Mesendoderm (in vitro differentiated cells): ENCODE data around the gene MX2.

ENCODE experiments used
- DNase-seq: peaks from one replicate; pipeline ENCODE4 v3.0.0; 2013
- H2AK5ac ChIP-seq: 2 replicates; pipeline ENCODE4 v1.6.1; 2013; ENCODE audit warnings: low read length, inconsistent platforms
- H2BK120ac ChIP-seq: 2 replicates; pipeline ENCODE4 v1.6.1; 2013; ENCODE audit warnings: low read depth, mild to moderate bottlenecking, low read length, moderate library complexity, mixed read lengths
- H2BK15ac ChIP-seq: replicated peaks from 2 replicates; pipeline ENCODE4 v1.6.1; 2013; ENCODE audit warnings: low read depth, mild to moderate bottlenecking, moderate library complexity
- H2BK5ac ChIP-seq: 2 replicates; pipeline ENCODE4 v1.6.1; 2013; ENCODE audit warnings: low read length, inconsistent platforms
- H3K18ac ChIP-seq: 2 replicates; pipeline ENCODE4 v1.6.1; 2013; ENCODE audit warnings: mild to moderate bottlenecking, low read length, mixed read lengths
- H3K23ac ChIP-seq: one replicate; pipeline ENCODE4 v1.6.1; 2013; ENCODE audit warnings: low read length
- H3K27ac ChIP-seq: 2 replicates; pipeline ENCODE4 v1.5.1; 2013; ENCODE audit warnings: low read depth, mild to moderate bottlenecking, inconsistent platforms, low read length, moderate library complexity
- H3K27me3 ChIP-seq: 2 replicates; pipeline ENCODE4 v1.6.1; 2013; ENCODE audit warnings: low read length, control low read depth, mild to moderate bottlenecking, inconsistent platforms; ENCODE audit not compliant: insufficient read depth, poor library complexity
- H3K36me3 ChIP-seq: 2 replicates; pipeline ENCODE4 v1.6.1; 2013; ENCODE audit warnings: low read length, inconsistent platforms; ENCODE audit not compliant: control insufficient read depth, insufficient read depth
- H3K4ac ChIP-seq: one replicate; pipeline ENCODE4 v1.6.1; 2013; ENCODE audit warnings: low read depth, mild to moderate bottlenecking, low read length, moderate library complexity
- H3K4me1 ChIP-seq: 2 replicates; pipeline ENCODE4 v1.6.1; 2013; ENCODE audit warnings: low read depth, low read length, inconsistent platforms; ENCODE audit not compliant: control insufficient read depth
- H3K4me2 ChIP-seq: 2 replicates; pipeline ENCODE4 v1.6.1; 2013; ENCODE audit warnings: low read length
- H3K4me3 ChIP-seq: 2 replicates; pipeline ENCODE4 v1.5.1; 2013; ENCODE audit warnings: mild to moderate bottlenecking, low read length
- H3K56ac ChIP-seq: one replicate; pipeline ENCODE4 v1.6.1; 2013; ENCODE audit warnings: low read length
- H3K79me1 ChIP-seq: 2 replicates; pipeline ENCODE4 v1.6.1; 2013; ENCODE audit warnings: low read length, inconsistent platforms
- H3K79me2 ChIP-seq: 2 replicates; pipeline ENCODE4 v1.6.1; 2013; ENCODE audit warnings: mild to moderate bottlenecking, low read length; ENCODE audit not compliant: control insufficient read depth, insufficient read depth
- H3K9ac ChIP-seq: 2 replicates; pipeline ENCODE4 v1.6.1; 2013; ENCODE audit warnings: low read length, inconsistent platforms
- H4K5ac ChIP-seq: one replicate; pipeline ENCODE4 v1.6.1; 2013; ENCODE audit warnings: low read length
- H4K8ac ChIP-seq: one replicate; pipeline ENCODE4 v1.6.1; 2013; ENCODE audit warnings: low read depth, mild to moderate bottlenecking, control low read depth, low read length, moderate library complexity
- WGBS: extraction: QIAGEN DNeasy Blood & Tissue Kit; methylation state at CpG from one replicate; pipeline ENCODE4 v1.1.7; 2013; ENCODE audit warnings: low lambda C conversion rate, missing lambda C conversion rate; ENCODE audit not compliant: insufficient coverage; ENCODE audit errors: extremely low coverage; 5-methylcytosine and 5-hydroxymethylcytosine counted together

MX2 gene

GRCh38 chr21:41432562-41433460 lies 71.0 kb downstream of the MX2 start:
- Histone ChIP-seq H2BK5ac (no peak overlapping the region), H3K4me3 (no peak overlapping the region), H3K4ac (no peak overlapping the region), H2BK120ac (no peak overlapping the region), H3K27ac (no peak overlapping the region), H2BK15ac (no peak overlapping the region), H3K79me1 (no peaks in the 10 kb centered on the region), H3K27me3 (no peaks in the 10 kb centered on the region), H2AK5ac (no peak overlapping the region), H3K9ac (no peak overlapping the region), H3K23ac (no peak overlapping the region), H3K56ac (no peak overlapping the region), H3K36me3 (no peaks in the 10 kb centered on the region), H3K18ac (no peak overlapping the region), H4K8ac (no peak overlapping the region), H4K5ac (no peak overlapping the region), H3K4me2 (no peak overlapping the region), H3K4me1 (no peaks in the 10 kb centered on the region), H3K79me2 (no peaks in the 10 kb centered on the region)
- DNase-seq, result no peak
- no CpG with 5 or more reads among the region's 10 CpGs for WGBS

- H2BK5ac ChIP-seq, result no peak overlapping the region
- H3K56ac ChIP-seq, result no peak overlapping the region
- no peak overlapping the region for H3K4me3 ChIP-seq
- no peaks in the 10 kb centered on the region for H3K79me2 ChIP-seq
- H3K23ac ChIP-seq, result no peak overlapping the region
- no peaks in the 10 kb centered on the region for H3K36me3 ChIP-seq
- no peak overlapping the region for H3K9ac ChIP-seq
- no peak for DNase-seq
- H4K8ac ChIP-seq, result no peak overlapping the region
- H2BK15ac ChIP-seq, result no peak overlapping the region
- H4K5ac ChIP-seq, result no peak overlapping the region
- H2BK120ac ChIP-seq, result no peak overlapping the region
- no peaks in the 10 kb centered on the region for H3K79me1 ChIP-seq
- no peaks in the 10 kb centered on the region for H3K4me1 ChIP-seq
- no peak overlapping the region for H3K4ac ChIP-seq
- no peaks in the 10 kb centered on the region for H3K27me3 ChIP-seq
- H3K27ac ChIP-seq, result no peak overlapping the region
- H3K18ac ChIP-seq, result no peak overlapping the region
- no peak overlapping the region for H3K4me2 ChIP-seq
- no CpG with 5 or more reads among the region's 2 CpGs for WGBS
- H2AK5ac ChIP-seq, result no peak overlapping the region
Observed at GRCh38 chr21:41433566-41433965, 71.7 kb downstream of the MX2 start.

GRCh38 chr21:41435706-41436105 lies 73.9 kb downstream of the MX2 start:
- Histone ChIP-seq H3K36me3 (no peaks in the 10 kb centered on the region), H3K79me2 (no peaks in the 10 kb centered on the region), H3K56ac (no peak overlapping the region), H3K27ac (no peak overlapping the region), H4K5ac (no peak overlapping the region), H2AK5ac (no peak overlapping the region), H2BK15ac (no peak overlapping the region), H2BK5ac (no peak overlapping the region), H3K4me2 (no peak overlapping the region), H4K8ac (no peak overlapping the region), H3K4me1 (no peaks in the 10 kb centered on the region), H3K4ac (no peak overlapping the region), H3K27me3 (no peaks in the 10 kb centered on the region), H3K18ac (no peak overlapping the region), H3K23ac (no peak overlapping the region), H3K4me3 (no peak overlapping the region), H2BK120ac (no peak overlapping the region), H3K79me1 (no peaks in the 10 kb centered on the region), H3K9ac (no peak overlapping the region)
- no CpG with 5 or more reads among the region's 11 CpGs for WGBS
- DNase-seq, result no peak

- no peaks in the 10 kb centered on the region for H3K36me3 ChIP-seq
- no peaks in the 10 kb centered on the region for H3K4me1 ChIP-seq
- no peak overlapping the region for H3K9ac ChIP-seq
- no peak overlapping the region for H3K23ac ChIP-seq
- DNase-seq, result no peak
- no peak overlapping the region for H2BK5ac ChIP-seq
- no peak overlapping the region for H3K18ac ChIP-seq
- H3K27me3 ChIP-seq, result no peaks in the 10 kb centered on the region
- H3K79me1 ChIP-seq, result no peaks in the 10 kb centered on the region
- no CpG with 5 or more reads among the region's 2 CpGs for WGBS
- H3K4me2 ChIP-seq, result no peak overlapping the region
- H3K4me3 ChIP-seq, result no peak overlapping the region
- H2BK120ac ChIP-seq, result no peak overlapping the region
- H4K5ac ChIP-seq, result no peak overlapping the region
- no peak overlapping the region for H3K4ac ChIP-seq
- H2BK15ac ChIP-seq, result no peak overlapping the region
- H3K56ac ChIP-seq, result no peak overlapping the region
- H2AK5ac ChIP-seq, result no peak overlapping the region
- no peak overlapping the region for H4K8ac ChIP-seq
- H3K27ac ChIP-seq, result no peak overlapping the region
- no peaks in the 10 kb centered on the region for H3K79me2 ChIP-seq
Observed at GRCh38 chr21:41437729-41438128, 75.9 kb downstream of the MX2 start.

- Histone ChIP-seq H3K36me3 (no peaks in the 10 kb centered on the region), H3K4me1 (no peaks in the 10 kb centered on the region), H3K4me2 (no peak overlapping the region), H4K5ac (no peak overlapping the region), H3K4me3 (no peak overlapping the region), H3K18ac (no peak overlapping the region), H3K23ac (no peak overlapping the region), H3K27me3 (no peaks in the 10 kb centered on the region), H3K79me2 (no peaks in the 10 kb centered on the region), H3K27ac (no peak overlapping the region), H2BK15ac (no peak overlapping the region), H3K4ac (no peak overlapping the region), H2BK120ac (no peak overlapping the region), H3K56ac (no peak overlapping the region), H2BK5ac (no peak overlapping the region), H3K9ac (no peak overlapping the region), H2AK5ac (no peak overlapping the region), H4K8ac (no peak overlapping the region), H3K79me1 (no peaks in the 10 kb centered on the region)
- DNase-seq, result no peak
- WGBS, result no CpG with 5 or more reads among the region's 13 CpGs
Observed at GRCh38 chr21:41438425-41439113, 76.7 kb downstream of the MX2 start.
